Naive B cell (primary cell): ENCODE data around the gene AGTRAP. TPM values are rescaled to one million over a fixed set of nuclear protein-coding genes. Genes with fewer than 3 reads are reported as not detected.

Experiments used
- ATAC-seq, 2 donors: fragments of 150-1000 bp; cut with Tn5 transposase; 2 replicates each; pipeline ENCODE4 v1.10.0; 2021; ENCODE audit warnings: low read depth in 2 of 2, mild to moderate bottlenecking in 2 of 2, moderate library complexity in 2 of 2
- DNase-seq: peaks from one replicate; pipeline ENCODE4 v3.0.0; 2022
- H3K27ac Mint-ChIP-seq, 6 donors: one replicate each; pipeline ENCODE4 v1.8.0; 2020 to 2022; ENCODE audit warnings: mild to moderate bottlenecking in 6 of 6, mixed read lengths in 6 of 6, moderate library complexity in 5 of 6, inconsistent platforms in 2 of 6
- H3K27me3 Mint-ChIP-seq, 3 donors: one replicate each; pipeline ENCODE4 v1.8.0; 2021 to 2022; ENCODE audit warnings: mixed read lengths in 3 of 3, mild to moderate bottlenecking in 1 of 3
- H3K36me3 Mint-ChIP-seq, 2 donors: one replicate each; pipeline ENCODE4 v1.8.0; 2020 to 2022; ENCODE audit warnings: mixed read lengths in 2 of 2, inconsistent platforms in 1 of 2, mild to moderate bottlenecking in 1 of 2
- H3K4me1 Mint-ChIP-seq, 3 donors: one replicate each; pipeline ENCODE4 v1.8.0; 2020 to 2022; ENCODE audit warnings: mixed read lengths in 3 of 3, inconsistent platforms in 1 of 3, mild to moderate bottlenecking in 1 of 3, moderate library complexity in 1 of 3
- H3K4me3 Mint-ChIP-seq, 8 donors: one replicate each; pipeline ENCODE4 v1.8.0; 2020 to 2022; ENCODE audit warnings: mild to moderate bottlenecking in 8 of 8, mixed read lengths in 8 of 8, moderate library complexity in 8 of 8, inconsistent platforms in 2 of 8
- H3K9me3 Mint-ChIP-seq, 7 donors: one replicate each; pipeline ENCODE4 v1.8.0; 2020 to 2022; ENCODE audit warnings: mixed read lengths in 7 of 7, mild to moderate bottlenecking in 5 of 7, inconsistent platforms in 2 of 7, moderate library complexity in 1 of 7
- polyA plus RNA-seq, 6 donors: library from polyadenylated mRNA; unstranded; fragments of 300-500 nt; fragmentation: Illumina TruSeq; gene quantifications; one replicate each; pipeline ENCODE4 v1.2.3, GENCODE V29; 2021; ENCODE audit warnings: low read depth in 6 of 6

The AGTRAP gene
- polyA plus RNA-seq, 6 donors from 2014 or later, result 37.7 to 51.6 (median 46.5) TPM

- Mint-ChIP-seq H3K36me3 (no peaks in the 10 kb centered on the region), H3K4me3 (peak overlapping the region; percentile 83 to 96 (median 90)), H3K27ac (peak overlapping the region in 5 of 6 donors; percentile 82 to 95 (median 92)), H3K9me3 (no peaks in the 10 kb centered on the region), H3K4me1 (peaks cover 29 to 49% (median 42%) of the 10 kb centered on the region in 3 donors), H3K27me3 (no peaks in the 10 kb centered on the region)
- ATAC-seq, result peak in 1 of 2 donors; percentile 23
- no peak for DNase-seq
Measured at GRCh38 chr1:11729498-11730428, 6.2 kb upstream of the AGTRAP start.

GRCh38 chr1:11730429-11730891 is 5.5 kb upstream of the AGTRAP start:
- no peaks in the 10 kb centered on the region for H3K9me3 Mint-ChIP-seq
- DNase-seq, result peak; percentile 64
- peaks cover 27 to 49% (median 38%) of the 10 kb centered on the region in 3 donors for H3K4me1 Mint-ChIP-seq
- peak; percentile 96 to 97 for ATAC-seq
- H3K27ac Mint-ChIP-seq, result peak overlapping the region; percentile 60 to 97 (median 94)
- H3K36me3 Mint-ChIP-seq, result no peaks in the 10 kb centered on the region
- peak overlapping the region; percentile 83 to 96 (median 90) for H3K4me3 Mint-ChIP-seq
- no peaks in the 10 kb centered on the region for H3K27me3 Mint-ChIP-seq

GRCh38 chr1:11731691-11732283 is 4.1 kb upstream of the AGTRAP start:
- no peak for DNase-seq
- ATAC-seq, result no peak
- peak overlapping the region; percentile 84 to 96 (median 91) for H3K4me3 Mint-ChIP-seq
- no peaks in the 10 kb centered on the region for H3K9me3 Mint-ChIP-seq
- H3K4me1 Mint-ChIP-seq, result peaks cover 23 to 51% (median 43%) of the 10 kb centered on the region in 3 donors
- H3K36me3 Mint-ChIP-seq, result no peaks in the 10 kb centered on the region
- no peaks in the 10 kb centered on the region for H3K27me3 Mint-ChIP-seq
- H3K27ac Mint-ChIP-seq, result peak overlapping the region in 5 of 6 donors; percentile 61 to 96 (median 88)

GRCh38 chr1:11733306-11733705 is 2.6 kb upstream of the AGTRAP start:
- ATAC-seq, result no peak
- Mint-ChIP-seq H3K4me1 (peaks cover 33 to 62% (median 53%) of the 10 kb centered on the region in 3 donors), H3K36me3 (no peaks in the 10 kb centered on the region), H3K9me3 (no peaks in the 10 kb centered on the region), H3K27ac (peak overlapping the region in 1 of 6 donors; percentile 70), H3K27me3 (no peaks in the 10 kb centered on the region), H3K4me3 (peak overlapping the region in 1 of 8 donors; percentile 38)
- DNase-seq, result no peak

GRCh38 chr1:11735531-11735853 is 444 bp upstream of the AGTRAP start:
- ATAC-seq (peak; percentile 1 to 5), DNase-seq (no peak)
- Mint-ChIP-seq H3K4me1 (peaks cover 25 to 64% (median 61%) of the 10 kb centered on the region in 3 donors), H3K36me3 (no peaks in the 10 kb centered on the region), H3K27ac (peak overlapping the region in 5 of 6 donors; percentile 77 to 97 (median 90)), H3K9me3 (no peaks in the 10 kb centered on the region), H3K27me3 (no peaks in the 10 kb centered on the region), H3K4me3 (peak overlapping the region; percentile 90 to 99 (median 96))

GRCh38 chr1:11736746-11737639 is 1.1 kb downstream of the AGTRAP start:
- H3K27ac Mint-ChIP-seq, result peak overlapping the region in 4 of 6 donors; percentile 42 to 97 (median 90)
- no peak for DNase-seq
- H3K9me3 Mint-ChIP-seq, result no peaks in the 10 kb centered on the region
- peak overlapping the region; percentile 90 to 99 (median 96) for H3K4me3 Mint-ChIP-seq
- H3K27me3 Mint-ChIP-seq, result no peaks in the 10 kb centered on the region
- H3K4me1 Mint-ChIP-seq, result peaks cover 25 to 63% (median 58%) of the 10 kb centered on the region in 3 donors
- peak; percentile 45 to 48 for ATAC-seq
- no peaks in the 10 kb centered on the region for H3K36me3 Mint-ChIP-seq

- no peaks in the 10 kb centered on the region for H3K27me3 Mint-ChIP-seq
- H3K36me3 Mint-ChIP-seq, result no peaks in the 10 kb centered on the region
- DNase-seq, result no peak
- H3K27ac Mint-ChIP-seq, result no peak overlapping the region
- ATAC-seq, result no peak
- no peaks in the 10 kb centered on the region for H3K9me3 Mint-ChIP-seq
- H3K4me1 Mint-ChIP-seq, result peaks cover 28 to 63% (median 56%) of the 10 kb centered on the region in 3 donors
- H3K4me3 Mint-ChIP-seq, result peak overlapping the region in 3 of 8 donors; percentile 39 to 99 (median 53)
Measured at GRCh38 chr1:11738096-11738495, 2.2 kb downstream of the AGTRAP start.

GRCh38 chr1:11738783-11739182 is 2.8 kb downstream of the AGTRAP start:
- Mint-ChIP-seq H3K4me1 (peaks cover 28 to 63% (median 56%) of the 10 kb centered on the region in 3 donors), H3K27ac (peak overlapping the region in 3 of 6 donors; percentile 38 to 66 (median 42)), H3K9me3 (no peaks in the 10 kb centered on the region), H3K36me3 (no peaks in the 10 kb centered on the region), H3K4me3 (peak overlapping the region in 2 of 8 donors; percentile 33 to 66), H3K27me3 (no peaks in the 10 kb centered on the region)
- no peak for DNase-seq
- ATAC-seq, result no peak

GRCh38 chr1:11740258-11741192 is 4.6 kb downstream of the AGTRAP start:
- H3K4me1 Mint-ChIP-seq, result peaks cover 28 to 61% (median 52%) of the 10 kb centered on the region in 3 donors
- ATAC-seq (no peak), DNase-seq (no peak)
- H3K36me3 Mint-ChIP-seq, result no peaks in the 10 kb centered on the region
- peak overlapping the region in 5 of 8 donors; percentile 3 to 77 (median 41) for H3K4me3 Mint-ChIP-seq
- H3K27me3 Mint-ChIP-seq, result no peaks in the 10 kb centered on the region
- no peaks in the 10 kb centered on the region for H3K9me3 Mint-ChIP-seq
- H3K27ac Mint-ChIP-seq, result peak overlapping the region in 4 of 6 donors; percentile 63 to 81 (median 68)

GRCh38 chr1:11741482-11741881 is 5.5 kb downstream of the AGTRAP start:
- peak overlapping the region in 1 of 6 donors; percentile 66 for H3K27ac Mint-ChIP-seq
- ATAC-seq, result no peak
- no peaks in the 10 kb centered on the region for H3K9me3 Mint-ChIP-seq
- peaks cover 1 to 7% of the 10 kb centered on the region in 2 donors for H3K36me3 Mint-ChIP-seq
- H3K4me3 Mint-ChIP-seq, result peak overlapping the region in 1 of 8 donors; percentile 77
- H3K4me1 Mint-ChIP-seq, result peaks cover 28 to 56% (median 44%) of the 10 kb centered on the region in 3 donors
- no peaks in the 10 kb centered on the region for H3K27me3 Mint-ChIP-seq
- DNase-seq, result no peak

GRCh38 chr1:11741919-11742558 is 6.1 kb downstream of the AGTRAP start:
- Mint-ChIP-seq H3K4me3 (peak overlapping the region in 1 of 8 donors; percentile 53), H3K36me3 (peaks cover 7 to 10% of the 10 kb centered on the region in 2 donors), H3K9me3 (no peaks in the 10 kb centered on the region), H3K27me3 (no peaks in the 10 kb centered on the region), H3K27ac (peak overlapping the region in 1 of 6 donors; percentile 24), H3K4me1 (peaks cover 30 to 51% (median 39%) of the 10 kb centered on the region in 3 donors)
- ATAC-seq (no peak), DNase-seq (no peak)
